HG02588 (cell line): ENCODE measurements around the gene RUFY3.
"Not testable (repeated sequence)": the region's sequence is repeated elsewhere in the genome, so short reads cannot be mapped to it uniquely, and the experiment has no call there.

Source experiments
- ATAC-seq: cut with Tn5 transposase; IDR thresholded peaks from one replicate; pipeline ENCODE4 v1.9.1; 2021; ENCODE audit warnings: mild to moderate bottlenecking, moderate library complexity; ENCODE audit not compliant: unreplicated experiment

Gene RUFY3

DNA sequence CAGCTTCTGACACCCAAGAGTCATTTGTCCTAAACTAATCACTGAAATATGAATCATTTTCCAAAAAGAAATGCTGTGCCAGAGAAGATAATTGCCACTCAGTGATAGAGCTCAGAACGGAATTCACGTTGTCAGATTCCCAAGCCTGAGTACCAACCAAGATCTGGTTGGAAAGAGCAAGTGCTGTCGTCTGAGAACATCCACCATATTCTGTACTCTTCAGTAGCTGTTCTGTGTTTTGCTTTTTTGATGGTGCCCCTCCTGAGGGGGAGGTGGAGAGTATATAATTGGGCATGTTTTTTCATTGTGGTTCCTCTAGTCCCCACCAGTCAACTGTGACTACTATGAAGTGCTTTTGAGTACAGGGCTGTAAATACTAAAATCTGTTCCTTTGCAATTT, 13.2 kb downstream of the RUFY3 start:
- peak; percentile 14 for ATAC-seq

DNA sequence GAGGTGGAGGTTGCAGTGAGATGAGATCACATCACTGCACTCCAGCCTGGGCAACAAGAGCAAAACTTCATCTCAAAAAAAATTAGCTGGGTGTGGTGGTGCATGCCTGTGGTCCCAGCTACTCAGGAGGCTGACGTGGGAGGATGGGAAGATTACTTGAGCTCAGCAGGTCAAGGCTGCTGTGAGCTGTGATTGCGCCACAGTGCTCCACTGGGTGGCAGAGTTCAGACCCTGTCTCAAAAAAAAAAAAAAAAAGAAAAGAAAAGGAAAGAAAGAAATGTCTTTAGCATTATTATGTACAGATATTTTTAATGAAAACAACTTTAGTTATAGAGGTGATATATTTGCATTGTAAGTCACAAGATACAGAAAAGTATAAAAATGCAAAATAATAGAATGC, 14.2 kb downstream of the RUFY3 start:
- ATAC-seq: not testable (repeated sequence)

DNA sequence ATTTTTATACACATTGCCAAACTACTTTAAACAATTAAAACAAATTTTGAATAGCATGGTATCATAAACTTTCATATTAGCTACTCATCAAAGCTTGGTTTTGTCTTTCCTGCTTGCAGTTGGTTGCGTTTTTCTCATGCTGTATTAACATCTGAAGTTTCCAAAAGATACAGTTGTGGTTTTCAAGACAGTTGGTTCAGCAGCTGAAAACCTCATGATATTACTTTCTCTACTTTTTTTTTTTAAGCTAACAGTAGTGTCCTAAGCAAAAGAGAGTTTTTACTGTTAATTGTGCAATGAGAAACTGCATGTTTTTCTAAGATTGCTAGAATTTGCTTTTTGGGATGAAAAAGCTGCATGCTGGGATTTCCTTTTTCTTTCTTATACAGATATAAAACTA, 15.2 kb downstream of the RUFY3 start:
- ATAC-seq: no peak

DNA sequence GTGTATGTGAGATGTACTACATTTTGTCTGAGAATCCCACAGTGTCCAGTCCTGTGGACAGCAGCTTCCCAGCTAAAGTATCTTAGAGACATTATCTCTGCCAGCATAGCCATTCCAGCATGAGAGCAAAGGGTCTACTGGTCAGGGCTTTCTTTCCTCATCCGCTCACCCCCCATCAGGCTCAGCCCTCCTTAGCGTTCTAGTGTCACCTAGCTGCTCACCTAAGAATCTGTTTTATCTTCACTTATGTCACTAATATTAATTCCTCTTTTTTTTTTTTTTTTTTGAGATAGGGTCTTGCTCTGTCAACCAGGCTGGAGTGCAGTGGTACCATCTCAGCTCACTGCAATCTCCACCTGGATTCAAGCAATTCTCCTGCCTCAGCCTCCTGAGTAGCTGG, 15.6 kb downstream of the RUFY3 start:
- no peak for ATAC-seq

GRCh38 chr4:70739496-70740337, 18.0 kb downstream of the RUFY3 start:
- no peak for ATAC-seq

DNA sequence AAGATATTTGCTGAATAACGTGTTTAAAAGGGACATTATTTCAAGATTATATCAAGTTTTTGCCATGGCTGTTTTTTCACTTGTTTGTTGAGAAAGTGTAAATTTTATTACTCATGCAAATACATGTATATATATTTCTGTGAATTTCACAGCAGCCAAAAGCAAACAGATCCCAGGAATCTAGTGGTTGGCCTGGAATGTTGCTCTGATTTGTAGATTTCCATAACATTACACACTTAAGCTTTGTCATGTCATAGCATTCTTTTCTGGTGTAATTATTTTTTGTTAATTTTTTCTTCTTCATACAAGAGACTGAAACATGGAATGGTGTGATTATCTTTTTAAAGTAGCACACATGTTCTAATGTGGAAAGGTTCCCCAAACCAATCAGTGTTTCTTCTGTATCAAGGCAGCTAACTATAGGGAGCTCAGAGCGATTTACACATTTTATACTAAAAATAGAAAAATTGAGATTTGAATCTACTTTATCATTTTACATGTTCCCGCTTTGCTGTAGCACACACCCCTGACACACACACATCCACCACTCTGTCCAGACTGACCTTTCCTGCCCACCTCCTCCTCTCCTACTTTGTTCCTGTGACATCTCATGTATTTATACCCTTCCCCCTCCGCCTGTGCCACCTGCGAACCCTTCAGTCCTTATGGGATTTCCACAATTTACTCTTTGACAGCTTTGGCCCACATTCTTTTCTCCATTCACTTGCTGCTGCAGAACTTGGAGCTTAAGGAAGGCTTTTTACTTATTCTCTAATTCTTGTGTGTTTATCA, 20.3 kb downstream of the RUFY3 start:
- no peak for ATAC-seq

- ATAC-seq: no peak
These were observed 22.0 kb downstream of the RUFY3 start for GRCh38 chr4:70743731-70744130.

- ATAC-seq: no peak
These were observed 24.5 kb downstream of the RUFY3 start for GRCh38 chr4:70746179-70746839.

- ATAC-seq: no peak
These were observed 26.1 kb downstream of the RUFY3 start for GRCh38 chr4:70747874-70748273.

DNA sequence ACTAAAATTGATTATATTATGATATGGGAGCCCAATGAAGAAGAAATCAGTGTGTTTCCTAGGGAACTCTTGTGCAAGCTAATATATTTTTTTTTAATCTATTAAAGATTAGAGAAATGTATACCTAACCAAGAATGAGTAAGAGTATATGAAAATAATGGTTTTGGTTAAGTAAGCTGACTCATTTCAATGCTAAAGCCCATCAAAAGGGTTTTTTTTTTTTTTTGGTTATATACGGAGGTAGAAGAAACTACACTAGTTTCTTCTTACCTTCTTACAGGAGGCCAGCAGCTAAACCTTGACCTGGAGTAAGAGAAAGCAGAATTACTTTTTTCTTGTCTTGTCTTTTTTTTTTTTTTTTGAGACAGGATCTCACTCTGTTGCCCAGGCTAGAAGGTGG, 27.5 kb downstream of the RUFY3 start:
- ATAC-seq: peak; percentile 78

GRCh38 chr4:70752236-70752635, 30.5 kb downstream of the RUFY3 start:
- ATAC-seq: no peak

DNA sequence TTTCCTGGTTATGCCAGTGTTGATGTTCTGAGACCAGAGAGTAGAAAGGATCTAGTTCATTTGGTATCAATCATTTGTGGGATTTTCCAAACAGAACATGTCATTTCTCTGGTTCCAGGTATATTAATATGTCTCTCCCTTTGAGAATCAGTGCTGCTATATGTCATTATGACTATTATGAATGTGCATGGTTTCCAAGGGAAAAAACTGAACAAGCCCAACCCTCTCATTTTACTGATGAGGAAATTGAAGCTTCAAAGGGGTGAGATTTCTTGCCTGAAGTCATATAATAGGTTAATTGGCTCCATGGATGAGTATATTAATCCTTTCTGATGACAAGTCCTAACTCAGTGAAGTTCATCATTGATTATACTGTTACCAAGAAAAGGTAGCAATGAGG, 31.9 kb downstream of the RUFY3 start:
- ATAC-seq: no peak

- ATAC-seq: peak; percentile 61
These were observed 32.7 kb downstream of the RUFY3 start for GRCh38 chr4:70754470-70754869.

- ATAC-seq: no peak
These were observed 33.4 kb downstream of the RUFY3 start for GRCh38 chr4:70754990-70755688.

DNA sequence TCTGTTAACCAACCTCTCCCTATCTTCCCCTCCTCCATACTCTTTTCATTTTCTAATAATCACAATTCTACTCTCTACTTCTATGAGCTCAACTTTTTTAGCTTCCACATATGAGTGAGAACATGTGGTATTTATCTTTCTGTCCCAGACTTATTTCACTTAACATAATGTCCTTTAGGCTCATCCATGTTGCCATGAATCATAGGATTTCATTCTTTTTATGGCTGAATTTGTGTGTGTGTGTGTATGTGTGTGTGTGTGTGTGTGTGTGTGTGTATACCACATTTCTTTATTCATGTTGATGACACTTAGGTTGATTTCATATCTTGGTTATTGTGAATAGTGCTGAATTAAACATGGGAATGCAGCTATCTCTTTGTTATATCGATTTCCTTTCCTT, 37.4 kb downstream of the RUFY3 start:
- no peak for ATAC-seq

- ATAC-seq: no peak
These were observed 37.9 kb downstream of the RUFY3 start for GRCh38 chr4:70759627-70760026.

- no peak for ATAC-seq
These were observed 38.9 kb downstream of the RUFY3 start for GRCh38 chr4:70760662-70761061.

DNA sequence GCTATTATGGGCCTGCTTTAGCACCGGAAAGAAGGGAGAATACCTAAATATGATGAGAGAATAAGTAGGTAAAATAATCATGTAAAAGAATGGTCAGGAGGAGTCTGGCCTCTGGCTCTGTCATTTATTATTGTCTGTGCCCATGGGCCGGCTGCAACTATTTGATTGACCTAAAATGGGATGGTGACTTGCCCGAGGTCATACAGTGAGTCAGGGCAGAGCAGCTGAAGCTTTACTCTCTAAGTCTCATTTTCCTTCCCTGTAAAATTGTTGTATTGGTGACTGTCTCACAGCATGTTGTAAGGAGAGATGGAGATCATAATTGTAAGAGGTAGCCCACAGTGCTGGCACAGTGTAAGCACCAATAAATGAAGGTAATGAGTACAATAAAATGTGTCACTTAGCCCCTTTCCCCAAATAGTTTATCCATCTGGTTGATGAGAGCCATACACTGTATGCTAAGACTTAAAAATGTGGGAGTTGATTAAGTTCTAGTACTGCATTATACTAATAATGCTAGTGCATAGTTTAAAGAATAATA, 39.6 kb downstream of the RUFY3 start:
- ATAC-seq: no peak

DNA sequence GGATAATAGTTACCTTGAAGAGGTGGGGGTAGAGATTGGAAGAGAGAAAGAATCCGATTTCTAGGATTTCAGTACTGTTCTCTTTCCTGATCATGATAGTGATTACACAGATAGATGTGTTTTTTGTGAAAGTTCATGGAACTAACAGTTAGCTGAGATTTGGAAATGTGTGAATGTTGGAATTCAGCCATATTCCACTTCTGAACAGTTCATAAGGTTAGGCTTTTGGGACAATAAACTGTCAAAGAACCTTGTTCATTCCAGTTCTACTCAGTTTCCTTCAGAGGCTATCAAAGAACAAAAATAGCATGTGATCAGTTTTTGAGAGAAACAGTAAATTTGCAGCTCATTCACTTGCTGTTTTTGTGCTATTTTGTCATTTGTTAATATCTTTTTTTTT, 43.6 kb downstream of the RUFY3 start:
- no peak for ATAC-seq

- ATAC-seq: no peak
These were observed 46.7 kb downstream of the RUFY3 start for GRCh38 chr4:70768301-70768948.
